ENCODE measurements around the gene MS4A1.

- TF ChIP-seq CTCF (IDR thresholded peaks at IDR 0.05) (no peak), POLR2A (IDR thresholded peaks at IDR 0.05) (no peak)
These were observed 22.2 kb upstream of the MS4A1 start for GRCh38 chr11:60433401-60433800.

Measured in testis (tissue), 2 donors.